Neural cell (in vitro differentiated cells): ENCODE measurements around the gene TOR4A. TPM values are rescaled to one million over a fixed set of nuclear protein-coding genes. Genes with fewer than 3 reads are reported as not detected.

ENCODE experiments used
- H2AFZ ChIP-seq: fragments of 200-600, 300-800 bp; sonication (generic), shearing (Covaris generic); 2 replicates; pipeline ENCODE4 v1.6.0; 2014; ENCODE audit warnings: low read depth, mild to moderate bottlenecking, antibody characterized with exemption, low read length, moderate library complexity
- H3F3A ChIP-seq: fragments of 200-600 bp; shearing (Covaris generic); 2 replicates; pipeline ENCODE4 v1.6.1; 2016; ENCODE audit warnings: mild to moderate bottlenecking, moderate library complexity, mixed read lengths, antibody characterized with exemption, low read length; ENCODE audit not compliant: insufficient read depth, poor library complexity, severe bottlenecking
- H3K27ac ChIP-seq: fragments of 200-600, 300-800 bp; sonication (generic), shearing (Covaris generic); 2 replicates; pipeline ENCODE4 v1.5.1; 2014; ENCODE audit warnings: mild to moderate bottlenecking, low read length, moderate library complexity
- H3K27me3 ChIP-seq: fragments of 300-800, 200-600 bp; sonication (generic), shearing (Covaris generic); 2 replicates; pipeline ENCODE4 v1.6.0; 2014; ENCODE audit warnings: mild to moderate bottlenecking, low read depth, low read length, moderate library complexity; ENCODE audit not compliant: insufficient read depth
- H3K36me3 ChIP-seq: fragments of 300-800, 200-600 bp; sonication (generic), shearing (Covaris generic); 2 replicates; pipeline ENCODE4 v1.5.1; 2014; ENCODE audit warnings: mild to moderate bottlenecking, antibody characterized with exemption, low read length, moderate library complexity; ENCODE audit not compliant: insufficient read depth
- H3K4me2 ChIP-seq: fragments of 300-800, 200-600 bp; sonication (generic), shearing (Covaris generic); 2 replicates; pipeline ENCODE4 v1.6.0; 2014; ENCODE audit warnings: mild to moderate bottlenecking, low read length
- H3K4me3 ChIP-seq: fragments of 300-800, 200-600 bp; sonication (generic), shearing (Covaris generic); 2 replicates; pipeline ENCODE4 v1.5.1; 2014; ENCODE audit warnings: mild to moderate bottlenecking, low read length, moderate library complexity
- H3K79me2 ChIP-seq: fragments of 200-600 bp; shearing (Covaris generic); replicated peaks from 2 replicates; pipeline ENCODE4 v1.6.0; 2014; ENCODE audit warnings: mild to moderate bottlenecking, low read length, moderate library complexity; ENCODE audit not compliant: insufficient read depth
- H3K9ac ChIP-seq: fragments of 300-800, 200-600 bp; sonication (generic), shearing (Covaris generic); 2 replicates; pipeline ENCODE4 v1.6.1; 2016; ENCODE audit warnings: mild to moderate bottlenecking, low read length, mixed read lengths
- H3K9me2 ChIP-seq: fragments of 200-600 bp; shearing (Covaris generic); 2 replicates; pipeline ENCODE4 v1.6.1; 2016; ENCODE audit warnings: mild to moderate bottlenecking, low read length, mixed read lengths; ENCODE audit not compliant: insufficient read depth
- H3K9me3 ChIP-seq: fragments of 200-600, 300-800 bp; sonication (generic), shearing (Covaris generic); 2 replicates; pipeline ENCODE4 v1.6.1; 2016; ENCODE audit warnings: mild to moderate bottlenecking, mixed run types, low read length, moderate library complexity, mixed read lengths
- H4K20me1 ChIP-seq: fragments of 200-600 bp; shearing (Covaris generic); 2 replicates; pipeline ENCODE4 v1.6.1; 2016; ENCODE audit warnings: mild to moderate bottlenecking, mixed run types; ENCODE audit not compliant: insufficient read depth
- EP300 ChIP-seq: fragments of 450-650 bp; conservative IDR thresholded peaks from 2 replicates; pipeline ENCODE4 v1.6.1; 2014; ENCODE audit warnings: antibody characterized with exemption, mild to moderate bottlenecking, moderate library complexity; ENCODE audit not compliant: poor library complexity, severe bottlenecking
- EZH2 ChIP-seq: fragments of 200-600, 300-800 bp; shearing (Covaris generic), sonication (generic); IDR thresholded peaks from 2 replicates; pipeline ENCODE4 v1.6.1; 2014; ENCODE audit warnings: antibody characterized with exemption, low read length, borderline replicate concordance, mild to moderate bottlenecking; ENCODE audit not compliant: insufficient read depth, poor library complexity, severe bottlenecking
- MXI1 ChIP-seq: fragments of 450-650 bp; conservative IDR thresholded peaks from 2 replicates; pipeline ENCODE4 v1.6.1; 2014; ENCODE audit warnings: antibody characterized with exemption, mild to moderate bottlenecking; ENCODE audit not compliant: poor library complexity, severe bottlenecking
- POLR2AphosphoS5 ChIP-seq: IDR thresholded peaks from 2 replicates; pipeline ENCODE4 v1.6.1; 2012
- RAD21 ChIP-seq: fragments of 450-650 bp; conservative IDR thresholded peaks from 2 replicates; pipeline ENCODE4 v1.6.1; 2014; ENCODE audit warnings: antibody characterized with exemption, mild to moderate bottlenecking, moderate library complexity
- REST ChIP-seq: IDR thresholded peaks from 2 replicates; pipeline ENCODE4 v1.6.1; 2012; ENCODE audit warnings: borderline replicate concordance
- SMC3 ChIP-seq: fragments of 450-650 bp; conservative IDR thresholded peaks from 2 replicates; pipeline ENCODE4 v1.6.1; 2014; ENCODE audit warnings: antibody characterized with exemption, mild to moderate bottlenecking, moderate library complexity; ENCODE audit not compliant: poor library complexity
- TAF1 ChIP-seq: IDR thresholded peaks from 2 replicates; pipeline ENCODE4 v1.6.1; 2012; ENCODE audit warnings: low read depth
- polyA plus RNA-seq: library from polyadenylated mRNA; depleted of rRNA; stranded (reverse); fragments of >200 nt; gene quantifications from 2 replicates; pipeline ENCODE4 v1.2.3, GENCODE V29; 2014
- TF ChIP-seq, protein P1 (sequence below): fragments of 450-650 bp; IDR thresholded peaks from 2 replicates; pipeline ENCODE4 v1.5.1; 2014; ENCODE audit warnings: antibody characterized with exemption, mild to moderate bottlenecking, moderate library complexity; ENCODE audit not compliant: poor library complexity, severe bottlenecking

Gene TOR4A
- polyA plus RNA-seq, 1 donor from 2014 or later, result 0.50 TPM

DNA sequence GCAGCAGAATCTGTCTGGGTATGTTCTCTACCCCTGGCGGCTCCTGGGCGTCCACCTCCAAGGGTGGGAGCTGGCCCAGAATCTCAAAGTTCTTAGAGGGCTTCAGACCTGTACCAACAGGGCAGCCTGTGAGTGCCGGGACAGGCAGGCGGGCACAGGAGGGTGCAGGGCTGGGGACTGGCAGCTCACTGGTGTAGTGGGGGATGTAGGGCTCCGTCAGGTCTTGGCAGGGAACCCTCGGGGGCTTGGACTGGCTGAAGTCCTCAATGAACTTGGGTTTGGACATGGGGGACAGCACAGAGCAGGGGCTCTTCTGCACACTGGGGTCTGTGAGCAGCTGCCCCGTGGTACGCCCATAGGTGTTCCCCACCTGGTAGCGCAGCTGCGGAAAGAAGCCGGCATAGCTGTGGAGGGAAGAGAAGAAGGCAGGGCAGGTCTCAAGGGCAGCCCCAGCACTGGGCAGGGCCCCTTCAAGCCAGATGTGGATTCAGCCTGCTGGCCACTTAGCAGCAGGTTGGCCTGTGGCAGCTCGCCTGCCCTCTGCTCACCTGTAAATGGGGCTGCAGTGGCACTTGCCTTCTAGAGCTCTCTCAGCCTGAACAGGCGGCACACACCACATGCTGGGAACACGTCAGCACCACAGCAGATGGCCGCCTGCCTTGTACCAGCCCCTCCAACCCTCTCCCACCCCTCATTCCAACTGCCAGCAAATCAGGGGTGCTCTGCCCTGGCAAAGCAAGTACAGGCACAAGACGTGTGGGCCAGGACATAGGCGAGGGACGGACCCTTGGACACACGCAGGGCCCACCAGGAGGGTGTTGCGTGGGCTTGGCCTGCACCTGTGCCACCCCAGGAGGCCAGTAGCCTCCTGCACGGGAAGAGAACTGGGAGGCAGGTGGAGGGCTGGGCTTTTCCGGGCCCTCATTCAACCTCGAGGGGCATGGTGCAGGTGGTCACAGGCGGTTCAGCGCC lies 31.8 kb upstream of the TOR4A start:
- Histone ChIP-seq H3F3A (no peaks in the 10 kb centered on the region), H3K9ac (no peak overlapping the region), H3K4me2 (no peak overlapping the region), H3K27me3 (no peaks in the 10 kb centered on the region), H3K4me3 (no peak overlapping the region), H3K27ac (no peak overlapping the region), H4K20me1 (no peaks in the 10 kb centered on the region), H2AFZ (no peak overlapping the region), H3K36me3 (no peaks in the 10 kb centered on the region), H3K9me2 (no peaks in the 10 kb centered on the region), H3K9me3 (no peaks in the 10 kb centered on the region), H3K79me2 (peaks cover 14% of the 10 kb centered on the region)
- TF ChIP-seq, protein P1, sequence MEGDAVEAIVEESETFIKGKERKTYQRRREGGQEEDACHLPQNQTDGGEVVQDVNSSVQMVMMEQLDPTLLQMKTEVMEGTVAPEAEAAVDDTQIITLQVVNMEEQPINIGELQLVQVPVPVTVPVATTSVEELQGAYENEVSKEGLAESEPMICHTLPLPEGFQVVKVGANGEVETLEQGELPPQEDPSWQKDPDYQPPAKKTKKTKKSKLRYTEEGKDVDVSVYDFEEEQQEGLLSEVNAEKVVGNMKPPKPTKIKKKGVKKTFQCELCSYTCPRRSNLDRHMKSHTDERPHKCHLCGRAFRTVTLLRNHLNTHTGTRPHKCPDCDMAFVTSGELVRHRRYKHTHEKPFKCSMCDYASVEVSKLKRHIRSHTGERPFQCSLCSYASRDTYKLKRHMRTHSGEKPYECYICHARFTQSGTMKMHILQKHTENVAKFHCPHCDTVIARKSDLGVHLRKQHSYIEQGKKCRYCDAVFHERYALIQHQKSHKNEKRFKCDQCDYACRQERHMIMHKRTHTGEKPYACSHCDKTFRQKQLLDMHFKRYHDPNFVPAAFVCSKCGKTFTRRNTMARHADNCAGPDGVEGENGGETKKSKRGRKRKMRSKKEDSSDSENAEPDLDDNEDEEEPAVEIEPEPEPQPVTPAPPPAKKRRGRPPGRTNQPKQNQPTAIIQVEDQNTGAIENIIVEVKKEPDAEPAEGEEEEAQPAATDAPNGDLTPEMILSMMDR, result no peak
- TF ChIP-seq SMC3 (no peak), TAF1 (no peak), RAD21 (no peak), EZH2 (no peak), MXI1 (no peak), POLR2AphosphoS5 (no peak), EP300 (no peak), REST (no peak)

GRCh38 chr9:137247135-137247915 lies 30.2 kb upstream of the TOR4A start:
- H3K27ac ChIP-seq, result no peak overlapping the region
- TF ChIP-seq REST (no peak), POLR2AphosphoS5 (no peak), MXI1 (no peak), RAD21 (no peak), TAF1 (no peak), EP300 (no peak), EZH2 (no peak), SMC3 (no peak)
- TF ChIP-seq, protein P1, result no peak
- no peak overlapping the region for H3K9ac ChIP-seq

More at GRCh38 chr9:137247135-137247915, 30.2 kb upstream of the TOR4A start:
- H3K36me3 ChIP-seq, result no peaks in the 10 kb centered on the region
- no peaks in the 10 kb centered on the region for H3F3A ChIP-seq
- H2AFZ ChIP-seq, result no peak overlapping the region
- H3K9me2 ChIP-seq, result no peaks in the 10 kb centered on the region
- peaks cover 6% of the 10 kb centered on the region for H3K79me2 ChIP-seq
- no peak overlapping the region for H3K4me2 ChIP-seq
- no peaks in the 10 kb centered on the region for H4K20me1 ChIP-seq
- H3K27me3 ChIP-seq, result no peaks in the 10 kb centered on the region
- H3K4me3 ChIP-seq, result no peak overlapping the region
- no peaks in the 10 kb centered on the region for H3K9me3 ChIP-seq
